Activated T-helper 2 cell treated with anti-CD3 and anti-CD28 coated beads, Interferon-gamma antibody, Interleukin-2, Interleukin-4, amounts not matched to agents 10 μg/mL and 5 μg/mL and 100 μg/mL, durations not matched to agents 14 hours and 24 hours and 36 hours (primary cell): ENCODE measurements around the gene FLNA. TPM values are rescaled to one million over a fixed set of nuclear protein-coding genes. Genes with fewer than 3 reads are reported as not detected.

Source experiments
- DNase-seq: peaks from one replicate; pipeline ENCODE4 v3.0.0; 2021; ENCODE audit warnings: low spot score
- H3K27ac Mint-ChIP-seq: one replicate; pipeline ENCODE4 v1.8.0; 2021; ENCODE audit warnings: mixed read lengths
- H3K27me3 Mint-ChIP-seq: one replicate; pipeline ENCODE4 v1.8.0; 2021; ENCODE audit warnings: low read depth, mixed read lengths
- H3K36me3 Mint-ChIP-seq: one replicate; pipeline ENCODE4 v1.8.0; 2021; ENCODE audit warnings: low read depth, mixed read lengths
- H3K4me1 Mint-ChIP-seq: one replicate; pipeline ENCODE4 v1.8.0; 2021; ENCODE audit warnings: low read depth, mixed read lengths
- H3K4me3 Mint-ChIP-seq: one replicate; pipeline ENCODE4 v1.8.0; 2021; ENCODE audit warnings: low read depth, mild to moderate bottlenecking, moderate library complexity, mixed read lengths
- H3K9me3 Mint-ChIP-seq: one replicate; pipeline ENCODE4 v1.8.0; 2021; ENCODE audit warnings: mixed read lengths
- intact Hi-C: fragments of 100-400 bp; cut with micrococcal nuclease; formaldehyde crosslinking; loops from one replicate; pipeline ENCODE4 v1.15.1; 2023
- total RNA-seq: library from RNA; stranded (reverse); gene quantifications from 2 replicates; pipeline ENCODE4 v1.2.3, GENCODE V29; 2022

Gene FLNA
- total RNA-seq, 1 donor from 2014 or later: 1,005 TPM

GRCh38 chrX:154322890-154323289 lies 51.5 kb downstream of the FLNA start:
- intact Hi-C loops: no loop called here
- H3K4me1 Mint-ChIP-seq: peaks cover 33% of the 10 kb centered on the region
- DNase-seq: no peak
- H3K36me3 Mint-ChIP-seq: no peaks in the 10 kb centered on the region
- H3K27me3 Mint-ChIP-seq: no peaks in the 10 kb centered on the region
- H3K9me3 Mint-ChIP-seq: no peaks in the 10 kb centered on the region
- no peak overlapping the region for H3K27ac Mint-ChIP-seq
- no peak overlapping the region for H3K4me3 Mint-ChIP-seq

DNA sequence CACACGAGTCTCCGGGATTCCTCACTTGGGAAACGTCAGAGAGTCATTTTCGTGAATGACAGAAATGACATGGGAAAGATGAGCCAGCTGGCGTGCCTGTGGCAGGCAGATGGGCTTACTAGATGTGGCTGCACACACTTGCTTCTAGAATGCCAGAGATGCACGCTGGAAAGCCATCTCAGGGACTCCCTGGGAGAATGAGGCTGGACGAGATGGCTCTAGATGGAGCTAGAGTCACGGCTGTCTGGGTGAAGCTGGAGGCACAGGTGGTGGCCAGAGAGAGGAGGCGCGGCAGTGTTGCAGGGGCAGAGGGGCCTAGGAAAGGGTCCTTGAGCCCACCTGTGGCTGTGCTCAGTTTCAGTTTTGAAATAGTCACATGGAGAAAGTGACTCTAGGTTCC lies 52.8 kb downstream of the FLNA start:
- intact Hi-C loops: no loop called here
- Mint-ChIP-seq H3K27me3 (no peaks in the 10 kb centered on the region), H3K4me3 (no peak overlapping the region), H3K9me3 (no peaks in the 10 kb centered on the region), H3K27ac (no peak overlapping the region), H3K4me1 (peaks cover 25% of the 10 kb centered on the region), H3K36me3 (no peaks in the 10 kb centered on the region)
- DNase-seq: no peak

GRCh38 chrX:154321152-154321551 lies 53.3 kb downstream of the FLNA start:
- Mint-ChIP-seq H3K36me3 (no peaks in the 10 kb centered on the region), H3K27me3 (no peaks in the 10 kb centered on the region), H3K4me3 (no peak overlapping the region), H3K27ac (no peak overlapping the region), H3K4me1 (peaks cover 22% of the 10 kb centered on the region), H3K9me3 (no peaks in the 10 kb centered on the region)
- intact Hi-C loops: no loop called here
- no peak for DNase-seq

GRCh38 chrX:154320406-154320805 lies 54.0 kb downstream of the FLNA start:
- Mint-ChIP-seq H3K27ac (no peak overlapping the region), H3K4me3 (no peak overlapping the region)

GRCh38 chrX:154317391-154317995 lies 56.9 kb downstream of the FLNA start:
- Mint-ChIP-seq H3K4me3 (no peak overlapping the region), H3K9me3 (no peaks in the 10 kb centered on the region), H3K36me3 (no peaks in the 10 kb centered on the region), H3K27ac (no peak overlapping the region), H3K27me3 (no peaks in the 10 kb centered on the region), H3K4me1 (peaks cover 38% of the 10 kb centered on the region)
- no peak for DNase-seq
- intact Hi-C loops: no loop called here

More at GRCh38 chrX:154320406-154320805, 54.0 kb downstream of the FLNA start:
- H3K36me3 Mint-ChIP-seq: no peaks in the 10 kb centered on the region
- intact Hi-C loops: no loop called here
- no peaks in the 10 kb centered on the region for H3K27me3 Mint-ChIP-seq
- no peak for DNase-seq
- H3K4me1 Mint-ChIP-seq: peaks cover 20% of the 10 kb centered on the region
- no peaks in the 10 kb centered on the region for H3K9me3 Mint-ChIP-seq

GRCh38 chrX:154315416-154315815 lies 59.0 kb downstream of the FLNA start:
- H3K4me3 Mint-ChIP-seq: no peak overlapping the region
- peaks cover 42% of the 10 kb centered on the region for H3K4me1 Mint-ChIP-seq
- no peak overlapping the region for H3K27ac Mint-ChIP-seq
- DNase-seq: no peak
- no peaks in the 10 kb centered on the region for H3K36me3 Mint-ChIP-seq
- no peaks in the 10 kb centered on the region for H3K27me3 Mint-ChIP-seq
- intact Hi-C loops: no loop called here
- H3K9me3 Mint-ChIP-seq: no peaks in the 10 kb centered on the region

DNA sequence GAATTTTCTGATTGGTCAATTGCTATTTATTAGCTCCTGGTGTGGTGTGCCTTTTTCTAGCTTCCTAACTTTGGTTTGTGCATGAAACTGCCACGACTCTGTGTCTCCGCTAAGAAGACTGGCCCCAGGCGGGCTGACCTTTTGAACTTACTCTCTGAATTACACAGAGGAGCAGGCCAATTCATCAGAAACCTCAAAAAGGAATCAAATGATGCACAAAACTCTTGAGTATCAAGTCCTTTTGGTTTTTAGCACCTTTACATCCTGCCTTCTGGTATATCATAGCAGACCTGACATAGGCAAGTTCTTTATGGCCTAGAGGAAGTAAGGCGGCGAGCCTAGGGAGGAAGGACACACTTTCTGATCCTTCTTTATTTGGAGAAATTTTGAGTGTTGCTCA lies 61.3 kb downstream of the FLNA start:
- Mint-ChIP-seq H3K36me3 (no peaks in the 10 kb centered on the region), H3K9me3 (no peaks in the 10 kb centered on the region), H3K4me3 (peak overlapping the region; percentile 72), H3K27ac (peak overlapping the region; percentile 95), H3K27me3 (no peaks in the 10 kb centered on the region), H3K4me1 (peaks cover 43% of the 10 kb centered on the region)
- no peak for DNase-seq
- intact Hi-C loops: no loop called here

GRCh38 chrX:154312116-154312515 lies 62.3 kb downstream of the FLNA start:
- no peaks in the 10 kb centered on the region for H3K9me3 Mint-ChIP-seq
- H3K27me3 Mint-ChIP-seq: no peaks in the 10 kb centered on the region
- intact Hi-C loops: no loop called here

GRCh38 chrX:154310616-154311536 lies 63.6 kb downstream of the FLNA start:
- no peaks in the 10 kb centered on the region for H3K36me3 Mint-ChIP-seq
- H3K4me1 Mint-ChIP-seq: peaks cover 46% of the 10 kb centered on the region
- intact Hi-C loops: no loop called here
- no peaks in the 10 kb centered on the region for H3K27me3 Mint-ChIP-seq
- H3K4me3 Mint-ChIP-seq: no peak overlapping the region
- DNase-seq: no peak
- no peak overlapping the region for H3K27ac Mint-ChIP-seq
- H3K9me3 Mint-ChIP-seq: no peaks in the 10 kb centered on the region

More at GRCh38 chrX:154312116-154312515, 62.3 kb downstream of the FLNA start:
- Mint-ChIP-seq H3K4me1 (peaks cover 46% of the 10 kb centered on the region), H3K4me3 (no peak overlapping the region), H3K36me3 (no peaks in the 10 kb centered on the region), H3K27ac (no peak overlapping the region)
- DNase-seq: no peak

DNA sequence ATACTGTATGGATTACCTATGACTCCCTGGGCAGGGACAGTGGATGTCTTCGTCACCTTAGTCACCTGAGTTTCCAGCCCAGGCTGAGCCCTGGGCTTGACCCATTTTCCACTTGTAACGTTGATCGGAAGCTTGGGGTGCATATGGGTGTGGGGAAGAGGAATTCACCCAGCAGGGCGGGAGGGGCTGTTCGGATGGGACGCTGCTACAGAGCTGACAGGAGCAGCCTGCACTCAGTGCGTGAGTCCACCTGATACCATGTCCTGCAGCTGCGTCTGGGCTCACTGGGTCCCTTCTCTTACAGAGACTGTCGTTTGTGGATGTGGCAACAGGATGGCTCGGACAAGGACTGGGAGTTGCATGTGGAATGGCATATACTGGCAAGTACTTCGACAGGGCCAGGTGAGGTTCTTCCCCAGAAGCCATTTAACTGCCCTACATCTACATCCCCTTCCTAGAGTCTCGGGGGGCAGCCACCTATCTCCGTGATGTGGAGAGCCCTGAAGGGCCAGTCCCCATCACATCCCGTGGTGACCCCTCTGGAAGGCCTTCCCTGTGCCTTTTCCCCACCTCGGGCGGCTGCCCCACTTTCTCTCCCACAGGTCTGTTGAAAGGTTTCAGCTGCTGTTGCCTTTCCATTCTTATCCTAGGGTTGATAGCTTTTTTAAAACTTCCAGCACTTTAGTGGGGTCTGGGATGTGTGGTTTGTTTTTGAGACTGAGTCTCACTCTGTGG lies 65.2 kb downstream of the FLNA start:
- H3K36me3 Mint-ChIP-seq: no peaks in the 10 kb centered on the region

DNA sequence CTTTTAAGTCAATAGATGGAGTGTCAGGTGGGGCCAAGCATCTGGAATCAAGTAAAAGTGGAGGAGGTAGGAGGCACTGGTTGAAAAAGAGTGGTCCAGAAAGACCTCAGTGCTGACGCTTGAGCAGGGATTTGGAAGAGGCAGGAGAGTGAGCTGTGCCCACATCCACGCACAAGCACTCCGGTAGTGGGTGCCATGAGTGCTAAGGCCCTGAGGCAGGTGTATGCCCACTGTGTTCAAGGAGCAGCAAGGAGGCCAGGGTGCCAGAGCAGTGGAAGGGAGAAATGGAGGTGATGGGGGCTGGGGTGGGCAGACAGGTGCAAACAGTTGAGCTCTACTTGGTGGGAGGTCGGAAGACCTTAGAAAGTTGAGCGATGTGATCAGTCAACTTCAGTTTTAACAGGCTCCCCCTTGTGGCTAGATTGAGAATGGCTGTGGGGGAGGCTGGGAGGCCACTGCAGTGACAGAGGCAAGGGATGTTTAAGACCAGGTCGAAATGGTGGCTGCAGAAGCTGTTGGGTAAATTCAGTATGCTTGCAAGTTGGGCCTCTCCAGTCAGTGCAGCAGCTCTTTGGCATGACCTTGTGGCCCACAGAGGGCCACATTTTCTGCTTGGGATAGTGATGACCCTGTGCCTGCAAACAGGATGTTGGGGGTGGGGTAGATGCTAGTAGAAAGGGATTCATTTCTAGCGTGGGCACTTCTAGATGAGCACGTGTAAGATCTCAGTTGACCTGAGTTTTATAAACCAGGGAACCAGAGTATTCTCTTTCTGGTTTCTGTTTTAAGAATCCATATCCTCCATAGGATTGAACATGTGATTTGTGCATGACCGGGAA lies 66.1 kb downstream of the FLNA start:
- H3K4me3 Mint-ChIP-seq: no peak overlapping the region
- DNase-seq: peak; percentile 66

More for the DNA sequence above, 65.2 kb downstream of the FLNA start:
- DNase-seq: no peak
- Mint-ChIP-seq H3K27ac (no peak overlapping the region), H3K4me1 (peaks cover 40% of the 10 kb centered on the region), H3K27me3 (no peaks in the 10 kb centered on the region), H3K4me3 (no peak overlapping the region), H3K9me3 (no peaks in the 10 kb centered on the region)
- intact Hi-C loops: no loop called here

GRCh38 chrX:154307202-154307601 lies 67.2 kb downstream of the FLNA start:
- H3K4me3 Mint-ChIP-seq: no peak overlapping the region
- intact Hi-C loops: no loop called here
- no peak overlapping the region for H3K27ac Mint-ChIP-seq
- no peaks in the 10 kb centered on the region for H3K27me3 Mint-ChIP-seq
- no peak for DNase-seq
- no peaks in the 10 kb centered on the region for H3K36me3 Mint-ChIP-seq
- peaks cover 26% of the 10 kb centered on the region for H3K4me1 Mint-ChIP-seq
- H3K9me3 Mint-ChIP-seq: no peaks in the 10 kb centered on the region

More for the DNA sequence above, 66.1 kb downstream of the FLNA start:
- Mint-ChIP-seq H3K27me3 (no peaks in the 10 kb centered on the region), H3K9me3 (no peaks in the 10 kb centered on the region), H3K27ac (peak overlapping the region; percentile 65), H3K36me3 (no peaks in the 10 kb centered on the region), H3K4me1 (peaks cover 36% of the 10 kb centered on the region)
- intact Hi-C loops: no loop called here
